Measurements from ENCODE around the gene NOTCH1. TPM values are rescaled to one million over a fixed set of nuclear protein-coding genes. Genes with fewer than 3 reads are reported as not detected.

Gene NOTCH1
- total RNA-seq, 1 experiment from 2014 or later: 17.7 TPM

- no peak for DNase-seq
- Mint-ChIP-seq H3K9me3 (ENCODE audit: low read depth, unreplicated experiment) (no peaks in the 10 kb centered on the region), H3K4me3 (ENCODE audit: low read depth, unreplicated experiment) (no peak overlapping the region), H3K36me3 (ENCODE audit: insufficient read depth, unreplicated experiment) (no peaks in the 10 kb centered on the region), H3K27me3 (ENCODE audit: unreplicated experiment) (no peaks in the 10 kb centered on the region), H3K4me1 (ENCODE audit: low read depth, unreplicated experiment) (peaks cover 8% of the 10 kb centered on the region), H3K27ac (ENCODE audit: unreplicated experiment) (no peak overlapping the region)
- no TSS peak for BruUV-seq (replicated peaks)
- no peak for TF ChIP-seq CTCF (IDR thresholded peaks at IDR 0.05; ENCODE audit: unreplicated experiment)
- intact Hi-C loops (cut with micrococcal nuclease; ENCODE audit: unreplicated experiment): no loop called here
- CTCF ChIA-PET: no interaction called here
Observed at GRCh38 chr9:136536051-136536720, 9.7 kb downstream of the NOTCH1 start.

- TF ChIP-seq CTCF (IDR thresholded peaks at IDR 0.05; ENCODE audit: unreplicated experiment): no peak
- intact Hi-C loops (cut with micrococcal nuclease; ENCODE audit: unreplicated experiment): no loop called here
- Mint-ChIP-seq H3K27me3 (ENCODE audit: unreplicated experiment) (no peaks in the 10 kb centered on the region), H3K36me3 (ENCODE audit: insufficient read depth, unreplicated experiment) (no peaks in the 10 kb centered on the region), H3K4me1 (ENCODE audit: low read depth, unreplicated experiment) (peaks cover 8% of the 10 kb centered on the region), H3K9me3 (ENCODE audit: low read depth, unreplicated experiment) (no peaks in the 10 kb centered on the region), H3K4me3 (ENCODE audit: low read depth, unreplicated experiment) (no peak overlapping the region), H3K27ac (ENCODE audit: unreplicated experiment) (no peak overlapping the region)
- DNase-seq: no peak
- CTCF ChIA-PET: no interaction called here
- BruUV-seq (replicated peaks): no TSS peak
Observed at GRCh38 chr9:136535070-136535469, 10.8 kb downstream of the NOTCH1 start.

- peaks cover 7% of the 10 kb centered on the region for H3K4me1 Mint-ChIP-seq (ENCODE audit: low read depth, unreplicated experiment)
- H3K27me3 Mint-ChIP-seq (ENCODE audit: unreplicated experiment): no peaks in the 10 kb centered on the region
Observed at GRCh38 chr9:136534366-136534765, 11.5 kb downstream of the NOTCH1 start.

DNA sequence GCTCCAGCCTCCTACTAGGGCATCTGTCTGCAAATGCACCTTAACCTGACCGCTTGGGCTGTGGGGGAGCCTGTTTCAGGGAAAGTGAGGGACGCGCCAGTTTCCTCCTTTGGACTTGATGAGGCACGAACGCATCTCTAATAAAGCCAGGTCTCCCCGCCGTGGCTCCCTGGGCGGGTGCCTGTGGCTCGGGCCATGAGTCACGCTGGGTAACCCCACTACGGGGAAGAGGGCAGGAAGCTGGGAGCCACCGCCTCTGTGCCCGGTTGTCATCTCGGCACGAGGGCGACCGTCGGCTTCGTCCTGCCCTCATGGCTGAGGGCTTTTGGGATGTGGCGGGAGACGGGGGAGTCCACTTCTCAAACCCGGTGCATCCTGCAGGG, 12.1 kb downstream of the NOTCH1 start:
- no peak for TF ChIP-seq CTCF (IDR thresholded peaks at IDR 0.05; ENCODE audit: unreplicated experiment)
- H3K27ac Mint-ChIP-seq (ENCODE audit: unreplicated experiment): no peak overlapping the region
- BruUV-seq (replicated peaks): no TSS peak
- DNase-seq: no peak
- H3K4me3 Mint-ChIP-seq (ENCODE audit: low read depth, unreplicated experiment): no peak overlapping the region
- no peaks in the 10 kb centered on the region for H3K36me3 Mint-ChIP-seq (ENCODE audit: insufficient read depth, unreplicated experiment)
- peaks cover under 1% of the 10 kb centered on the region for H3K4me1 Mint-ChIP-seq (ENCODE audit: low read depth, unreplicated experiment)
- no peaks in the 10 kb centered on the region for H3K9me3 Mint-ChIP-seq (ENCODE audit: low read depth, unreplicated experiment)
- CTCF ChIA-PET: no interaction called here
- intact Hi-C loops (cut with micrococcal nuclease; ENCODE audit: unreplicated experiment): no loop called here
- no peaks in the 10 kb centered on the region for H3K27me3 Mint-ChIP-seq (ENCODE audit: unreplicated experiment)

More at GRCh38 chr9:136534366-136534765, 11.5 kb downstream of the NOTCH1 start:
- DNase-seq: no peak
- TF ChIP-seq CTCF (IDR thresholded peaks at IDR 0.05; ENCODE audit: unreplicated experiment): no peak
- CTCF ChIA-PET: interaction anchor here (0.6 kb wide), 1 partner anchor 10 kb away, joined by 3 read pairs; no protein-coding TSS in a partner anchor
- intact Hi-C loops (cut with micrococcal nuclease; ENCODE audit: unreplicated experiment): no loop called here
- Mint-ChIP-seq H3K27ac (ENCODE audit: unreplicated experiment) (no peak overlapping the region), H3K9me3 (ENCODE audit: low read depth, unreplicated experiment) (no peaks in the 10 kb centered on the region), H3K36me3 (ENCODE audit: insufficient read depth, unreplicated experiment) (no peaks in the 10 kb centered on the region), H3K4me3 (ENCODE audit: low read depth, unreplicated experiment) (no peak overlapping the region)
- no TSS peak for BruUV-seq (replicated peaks)
